Type B pancreatic cell (in vitro differentiated cells): ENCODE measurements around the gene SLCO2B1. TPM values are rescaled to one million over a fixed set of nuclear protein-coding genes. Genes with fewer than 3 reads are reported as not detected.

Experiments used
- DNase-seq: peaks from one replicate; pipeline ENCODE4 v3.0.0; 2021; ENCODE audit warnings: mixed read lengths; ENCODE audit not compliant: unreplicated experiment; ENCODE audit errors: extremely low spot score
- H3K27ac Mint-ChIP-seq: 2 replicates; pipeline ENCODE4 v1.8.0; 2021; ENCODE audit warnings: mild to moderate bottlenecking, mixed read lengths
- H3K27me3 Mint-ChIP-seq: 2 replicates; pipeline ENCODE4 v1.8.0; 2021; ENCODE audit warnings: mixed read lengths
- H3K36me3 Mint-ChIP-seq: 2 replicates; pipeline ENCODE4 v1.8.0; 2021; ENCODE audit warnings: mixed read lengths
- H3K4me1 Mint-ChIP-seq: one replicate; pipeline ENCODE4 v1.8.0; 2021; ENCODE audit warnings: mixed read lengths; ENCODE audit not compliant: unreplicated experiment
- H3K4me3 Mint-ChIP-seq: 2 replicates; pipeline ENCODE4 v1.8.0; 2021; ENCODE audit warnings: mild to moderate bottlenecking, mixed read lengths
- H3K9me3 Mint-ChIP-seq: 2 replicates; pipeline ENCODE4 v1.8.0; 2021; ENCODE audit warnings: mixed read lengths
- CTCF ChIP-seq: fragments of 200-600 bp; sonication (generic); conservative IDR thresholded peaks from 2 replicates; pipeline ENCODE4 v1.5.0; 2021; ENCODE audit warnings: antibody characterized with exemption, mild to moderate bottlenecking
- total RNA-seq: library from RNA; stranded (reverse); gene quantifications from 2 replicates; pipeline ENCODE4 v1.2.1, GENCODE V29; 2021; ENCODE audit warnings: low replicate concordance

Gene SLCO2B1
- total RNA-seq, 1 donor from 2014 or later, result 5.6 TPM

GRCh38 chr11:75214843-75215242, 63.9 kb downstream of the SLCO2B1 start:
- H3K4me1 Mint-ChIP-seq, result no peaks in the 10 kb centered on the region

GRCh38 chr11:75219869-75220268, 69.0 kb downstream of the SLCO2B1 start:
- H3K27ac Mint-ChIP-seq, result no peak overlapping the region
- H3K4me1 Mint-ChIP-seq, result no peaks in the 10 kb centered on the region
- no peak for TF ChIP-seq CTCF
- H3K4me3 Mint-ChIP-seq, result no peak overlapping the region
- no peak for DNase-seq
- H3K9me3 Mint-ChIP-seq, result no peaks in the 10 kb centered on the region
- peaks cover 48% of the 10 kb centered on the region for H3K27me3 Mint-ChIP-seq
- H3K36me3 Mint-ChIP-seq, result no peaks in the 10 kb centered on the region

More at GRCh38 chr11:75214843-75215242, 63.9 kb downstream of the SLCO2B1 start:
- H3K27ac Mint-ChIP-seq, result no peak overlapping the region
- H3K4me3 Mint-ChIP-seq, result no peak overlapping the region
- DNase-seq, result no peak
- no peak for TF ChIP-seq CTCF
- H3K36me3 Mint-ChIP-seq, result no peaks in the 10 kb centered on the region
- no peaks in the 10 kb centered on the region for H3K9me3 Mint-ChIP-seq
- peaks cover 50% of the 10 kb centered on the region for H3K27me3 Mint-ChIP-seq

GRCh38 chr11:75223954-75224643, 73.2 kb downstream of the SLCO2B1 start:
- Mint-ChIP-seq H3K27ac (no peak overlapping the region), H3K4me3 (no peak overlapping the region), H3K36me3 (no peaks in the 10 kb centered on the region), H3K4me1 (no peaks in the 10 kb centered on the region), H3K27me3 (peaks cover 29% of the 10 kb centered on the region), H3K9me3 (no peaks in the 10 kb centered on the region)
- DNase-seq, result no peak
- TF ChIP-seq CTCF, result no peak

- H3K9me3 Mint-ChIP-seq, result no peaks in the 10 kb centered on the region
- no peak for DNase-seq
- H3K4me1 Mint-ChIP-seq, result no peaks in the 10 kb centered on the region
- peaks cover 21% of the 10 kb centered on the region for H3K27me3 Mint-ChIP-seq
- H3K4me3 Mint-ChIP-seq, result no peak overlapping the region
- no peak for TF ChIP-seq CTCF
- no peaks in the 10 kb centered on the region for H3K36me3 Mint-ChIP-seq
- H3K27ac Mint-ChIP-seq, result no peak overlapping the region
Observed at GRCh38 chr11:75225794-75226193, 74.9 kb downstream of the SLCO2B1 start.

GRCh38 chr11:75229466-75229865, 78.6 kb downstream of the SLCO2B1 start:
- no peak for TF ChIP-seq CTCF
- Mint-ChIP-seq H3K27me3 (peaks cover 37% of the 10 kb centered on the region), H3K27ac (no peak overlapping the region), H3K9me3 (no peaks in the 10 kb centered on the region), H3K36me3 (no peaks in the 10 kb centered on the region), H3K4me1 (no peaks in the 10 kb centered on the region), H3K4me3 (no peak overlapping the region)
- no peak for DNase-seq
